ENCODE data around the gene PTPRD. TPM values are rescaled to one million over a fixed set of nuclear protein-coding genes. Genes with fewer than 3 reads are reported as not detected.

PTPRD gene
- total RNA-seq, 1 donor from 2014 or later, result 136 TPM

- H3K79me2 ChIP-seq (ENCODE audit: low read depth), result no peaks in the 10 kb centered on the region
- Mint-ChIP-seq H3K4me3 (no peak overlapping the region), H3K36me3 (no peaks in the 10 kb centered on the region), H3K27me3 (ENCODE audit: insufficient read depth, low read depth) (no peaks in the 10 kb centered on the region), H3K9me3 (no peaks in the 10 kb centered on the region), H3K27ac (no peak overlapping the region), H3K4me1 (no peaks in the 10 kb centered on the region)
- no peaks in the 10 kb centered on the region for H3F3A ChIP-seq (ENCODE audit: low read depth)
- no peak for DNase-seq (ENCODE audit: low spot score)
- H3K4me2 ChIP-seq, result no peak overlapping the region
- no peaks in the 10 kb centered on the region for H3K9me3 ChIP-seq (ENCODE audit: low read depth)
- no peak overlapping the region for H3K27ac ChIP-seq
- no peak overlapping the region for H2AFZ ChIP-seq (replicated peaks)
- no peak overlapping the region for H3K4me3 ChIP-seq
- H3K9ac ChIP-seq, result no peak overlapping the region
- no peak for TF ChIP-seq EZH2 (IDR thresholded peaks at IDR 0.05)
- no peak for TF ChIP-seq EZH2phosphoT487 (IDR thresholded peaks at IDR 0.05)
- TF ChIP-seq CTCF (IDR thresholded peaks at IDR 0.05), result no peak
- H3K27me3 ChIP-seq, result no peaks in the 10 kb centered on the region
- H3K36me3 ChIP-seq, result no peaks in the 10 kb centered on the region
- H3K4me1 ChIP-seq, result no peaks in the 10 kb centered on the region
- no peaks in the 10 kb centered on the region for H4K20me1 ChIP-seq (ENCODE audit: low read depth)
Observed at GRCh38 chr9:9819886-9820285, 792.9 kb downstream of the PTPRD start.

GRCh38 chr9:9817176-9817575 is 795.6 kb downstream of the PTPRD start:
- Histone ChIP-seq H3K79me2 (ENCODE audit: low read depth) (no peaks in the 10 kb centered on the region), H2AFZ (replicated peaks) (peak overlapping the region; percentile 7), H3K36me3 (no peaks in the 10 kb centered on the region), H3F3A (ENCODE audit: low read depth) (no peaks in the 10 kb centered on the region), H3K9ac (no peak overlapping the region), H3K4me2 (no peak overlapping the region), H3K4me3 (no peak overlapping the region), H4K20me1 (ENCODE audit: low read depth) (no peaks in the 10 kb centered on the region), H3K27ac (no peak overlapping the region), H3K9me3 (ENCODE audit: low read depth) (no peaks in the 10 kb centered on the region), H3K27me3 (no peaks in the 10 kb centered on the region), H3K4me1 (no peaks in the 10 kb centered on the region)
- no peaks in the 10 kb centered on the region for H3K9me3 Mint-ChIP-seq
- H3K27ac Mint-ChIP-seq, result no peak overlapping the region
- no peak overlapping the region for H3K4me3 Mint-ChIP-seq
- no peaks in the 10 kb centered on the region for H3K27me3 Mint-ChIP-seq (ENCODE audit: insufficient read depth, low read depth)
- no peak for DNase-seq (ENCODE audit: low spot score)
- no peak for TF ChIP-seq EZH2phosphoT487 (IDR thresholded peaks at IDR 0.05)
- no peak for TF ChIP-seq EZH2 (IDR thresholded peaks at IDR 0.05)
- no peak for TF ChIP-seq CTCF (IDR thresholded peaks at IDR 0.05)
- H3K4me1 Mint-ChIP-seq, result no peaks in the 10 kb centered on the region
- H3K36me3 Mint-ChIP-seq, result no peaks in the 10 kb centered on the region

- peaks cover 3% of the 10 kb centered on the region for H3K4me1 Mint-ChIP-seq
- no peaks in the 10 kb centered on the region for H3K36me3 Mint-ChIP-seq
- DNase-seq (ENCODE audit: low spot score), result no peak
- no peaks in the 10 kb centered on the region for H3K9me3 Mint-ChIP-seq
- Histone ChIP-seq H2AFZ (replicated peaks) (no peak overlapping the region), H3K4me3 (no peak overlapping the region), H3F3A (ENCODE audit: low read depth) (no peaks in the 10 kb centered on the region), H3K9ac (no peak overlapping the region), H3K9me3 (ENCODE audit: low read depth) (no peaks in the 10 kb centered on the region), H3K79me2 (ENCODE audit: low read depth) (no peaks in the 10 kb centered on the region), H3K36me3 (no peaks in the 10 kb centered on the region), H3K4me2 (no peak overlapping the region), H4K20me1 (ENCODE audit: low read depth) (no peaks in the 10 kb centered on the region), H3K4me1 (peaks cover 13% of the 10 kb centered on the region), H3K27ac (no peak overlapping the region), H3K27me3 (no peaks in the 10 kb centered on the region)
- H3K27me3 Mint-ChIP-seq (ENCODE audit: insufficient read depth, low read depth), result no peaks in the 10 kb centered on the region
- H3K27ac Mint-ChIP-seq, result no peak overlapping the region
- TF ChIP-seq CTCF (IDR thresholded peaks at IDR 0.05) (no peak), EZH2phosphoT487 (IDR thresholded peaks at IDR 0.05) (no peak), EZH2 (IDR thresholded peaks at IDR 0.05) (no peak)
- H3K4me3 Mint-ChIP-seq, result no peak overlapping the region
Observed at GRCh38 chr9:9804109-9804508, 808.7 kb downstream of the PTPRD start.

Data from neural progenitor cell (in vitro differentiated cells).